ENCODE data around the gene EFTUD2.

Gene EFTUD2

DNA sequence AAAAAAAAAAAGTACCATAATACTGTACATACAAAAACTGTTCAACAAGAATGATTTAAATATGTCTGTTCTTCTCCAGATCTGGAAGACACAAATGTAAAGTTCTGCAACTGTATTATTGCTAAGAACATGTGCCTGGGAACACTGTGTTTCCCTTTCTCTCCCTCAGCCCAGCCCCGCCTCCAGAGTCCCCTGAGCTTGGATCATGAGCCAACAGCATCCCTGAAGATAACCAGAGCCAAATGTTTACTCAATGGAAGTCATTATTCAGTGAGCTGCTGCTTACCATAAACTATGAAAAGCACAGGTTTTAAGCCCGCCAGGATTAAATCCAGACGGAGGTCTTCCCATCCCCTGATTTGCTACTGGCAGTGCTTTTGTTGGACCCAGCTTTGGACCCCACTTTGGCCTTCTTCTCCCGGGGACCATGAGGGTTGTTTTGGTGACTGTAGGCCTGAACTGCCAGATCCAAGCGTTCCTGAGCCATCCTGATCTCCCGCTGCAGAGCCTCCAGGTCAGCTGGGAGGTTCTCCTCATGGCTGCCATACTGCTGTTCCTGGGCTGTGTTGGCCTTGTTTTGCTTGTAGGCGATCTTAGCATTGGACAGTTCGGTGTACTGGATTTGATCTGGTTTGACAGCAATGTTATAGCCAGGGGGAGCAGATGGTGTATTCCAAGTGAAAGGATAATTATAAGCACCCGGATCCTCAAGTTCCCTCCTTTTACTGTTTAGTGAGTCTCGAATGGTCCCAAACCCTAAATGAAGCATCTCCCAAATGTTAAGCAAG, 94.7 kb downstream of the EFTUD2 start:
- DNase-seq = no peak

DNA sequence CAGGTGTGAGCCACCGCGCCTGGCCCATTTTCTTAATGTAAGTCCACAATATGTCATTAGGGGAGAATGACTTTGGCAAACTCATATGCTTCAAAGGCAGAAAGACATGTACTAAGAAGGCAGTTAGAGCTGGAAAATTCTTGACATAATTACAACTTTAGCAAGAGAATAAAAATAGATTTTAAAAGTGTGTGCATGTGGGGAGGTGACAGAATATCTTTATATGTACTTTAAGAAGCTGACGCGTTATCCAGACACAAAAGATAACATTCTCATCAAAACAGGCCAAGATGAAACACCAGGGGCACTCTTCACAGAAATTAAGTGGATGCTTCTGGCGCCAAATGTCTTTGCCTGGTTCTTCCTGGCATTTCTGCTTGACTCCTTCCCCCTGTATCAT, 97.4 kb downstream of the EFTUD2 start:
- DNase-seq = no peak
